CD14-positive monocyte (primary cell): Measurements from ENCODE around the gene LGI4. TPM values are rescaled to one million over a fixed set of nuclear protein-coding genes. Genes with fewer than 3 reads are reported as not detected.

Experiments used
- DNase-seq, 3 donors: peaks; one replicate each; pipeline ENCODE4 v3.0.0-alpha.2; 2011 to 2022
- H2AFZ ChIP-seq: 2 replicates; pipeline ENCODE4 v1.6.0; 2012; ENCODE audit warnings: mild to moderate bottlenecking, low read depth, low read length, inconsistent platforms; ENCODE audit not compliant: insufficient read depth, poor library complexity, severe bottlenecking
- H3K27ac ChIP-seq, 2 donors: 1 replicate in 1 of 2; 2 replicates in 1 of 2; pipeline ENCODE4 v1.5.1; 2012 to 2013; ENCODE audit warnings: low read length in 2 of 2, control low read depth in 1 of 2, inconsistent platforms in 1 of 2, low read depth in 1 of 2, mild to moderate bottlenecking in 1 of 2
- H3K27me3 ChIP-seq, 2 donors: one replicate each; pipeline versions ENCODE4 v1.6.0 to v1.6.1; 2011 to 2013; ENCODE audit warnings: low read length in 2 of 2; ENCODE audit not compliant: control insufficient read depth in 2 of 2, insufficient read depth in 2 of 2
- H3K36me3 ChIP-seq, 2 donors: replicated peaks in 1 of 2; 1 replicate in 1 of 2; 2 replicates in 1 of 2; pipeline versions ENCODE4 v1.5.1 to v1.6.1; 2012 to 2013; ENCODE audit warnings: low read length in 2 of 2, control low read depth in 1 of 2, inconsistent platforms in 1 of 2, mild to moderate bottlenecking in 1 of 2; ENCODE audit not compliant: insufficient read depth in 2 of 2, control insufficient read depth in 1 of 2
- H3K4me1 ChIP-seq, 2 donors: 1 replicate in 1 of 2; 2 replicates in 1 of 2; pipeline versions ENCODE4 v1.5.1 to v1.6.1; 2012 to 2013; ENCODE audit warnings: low read length in 2 of 2, control low read depth in 1 of 2, inconsistent platforms in 1 of 2, mild to moderate bottlenecking in 1 of 2, moderate library complexity in 1 of 2; ENCODE audit not compliant: insufficient read depth in 2 of 2, control insufficient read depth in 1 of 2
- H3K4me2 ChIP-seq: replicated peaks from 2 replicates; pipeline ENCODE3; 2012; ENCODE audit warnings: low read length, moderate library complexity, mild to moderate bottlenecking; ENCODE audit not compliant: poor library complexity, severe bottlenecking; ENCODE audit errors: extremely low read depth
- H3K4me3 ChIP-seq, 3 experiments: fragments of 200-600 bp in 1 of 3; sonication (generic) in 1 of 3; replicated peaks in 1 of 3; 1 replicate in 2 of 3; 2 replicates in 1 of 3; pipeline ENCODE4 v1.5.1; 2011 to 2013; ENCODE audit warnings: low read length in 3 of 3, mild to moderate bottlenecking in 3 of 3, control low read depth in 2 of 3, low read depth in 2 of 3, inconsistent platforms in 1 of 3, moderate library complexity in 1 of 3
- H3K79me2 ChIP-seq: 2 replicates; pipeline ENCODE4 v1.6.0; 2012; ENCODE audit warnings: mild to moderate bottlenecking, control low read depth, inconsistent platforms, low read length, moderate library complexity; ENCODE audit not compliant: insufficient read depth
- H3K9ac ChIP-seq: 2 replicates; pipeline ENCODE4 v1.6.0; 2017; ENCODE audit warnings: low read length, mild to moderate bottlenecking; ENCODE audit not compliant: insufficient read depth, poor library complexity, severe bottlenecking
- H3K9me3 ChIP-seq, 2 donors: replicated peaks in 1 of 2; 1 replicate in 1 of 2; 2 replicates in 1 of 2; pipeline versions ENCODE4 v1.5.1 to v1.6.1; 2012 to 2013; ENCODE audit warnings: low read length in 2 of 2, control low read depth in 1 of 2; ENCODE audit not compliant: control insufficient read depth in 1 of 2, insufficient read depth in 1 of 2
- H4K20me1 ChIP-seq: 2 replicates; pipeline ENCODE4 v1.6.0; 2012; ENCODE audit warnings: mild to moderate bottlenecking, low read length, control low read depth, moderate library complexity; ENCODE audit not compliant: insufficient read depth
- H3K27ac Mint-ChIP-seq, 7 donors: one replicate each; pipeline ENCODE4 v1.8.0; 2020; ENCODE audit warnings: mild to moderate bottlenecking in 7 of 7, mixed read lengths in 7 of 7, moderate library complexity in 6 of 7, inconsistent platforms in 2 of 7
- H3K27me3 Mint-ChIP-seq, 3 donors: one replicate each; pipeline ENCODE4 v1.8.0; 2021 to 2022; ENCODE audit warnings: low read depth in 3 of 3, mild to moderate bottlenecking in 3 of 3, mixed read lengths in 3 of 3, moderate library complexity in 3 of 3, inconsistent platforms in 1 of 3
- H3K36me3 Mint-ChIP-seq, 2 donors: one replicate each; pipeline ENCODE4 v1.8.0; 2020; ENCODE audit warnings: mixed read lengths in 2 of 2, inconsistent platforms in 1 of 2, mild to moderate bottlenecking in 1 of 2
- H3K4me1 Mint-ChIP-seq: one replicate; pipeline ENCODE4 v1.8.0; 2020; ENCODE audit warnings: mild to moderate bottlenecking, mixed read lengths
- H3K4me3 Mint-ChIP-seq, 2 donors: one replicate each; pipeline ENCODE4 v1.8.0; 2020; ENCODE audit warnings: mild to moderate bottlenecking in 2 of 2, mixed read lengths in 2 of 2, moderate library complexity in 1 of 2
- H3K9me3 Mint-ChIP-seq, 7 donors: one replicate each; pipeline ENCODE4 v1.8.0; 2020 to 2022; ENCODE audit warnings: mixed read lengths in 7 of 7, mild to moderate bottlenecking in 6 of 7, moderate library complexity in 6 of 7, inconsistent platforms in 2 of 7
- CTCF ChIP-seq: fragments of 200-600 bp; IDR thresholded peaks from one replicate; pipeline ENCODE4 v1.8.0; 2022; ENCODE audit warnings: antibody characterized with exemption, mild to moderate bottlenecking
- WGBS: methylation state at CpG from one replicate; pipeline ENCODE4 v1.1.5; 2013; ENCODE audit warnings: missing lambda C conversion rate; ENCODE audit not compliant: insufficient coverage; 5-methylcytosine and 5-hydroxymethylcytosine counted together
- intact Hi-C, 2 donors: fragments of 100-400 bp; cut with micrococcal nuclease; formaldehyde crosslinking; loops; one replicate each; pipeline versions ENCODE4 v1.15.0 to v1.15.1; 2023
- polyA plus RNA-seq, 3 donors: library from polyadenylated mRNA; depleted of rRNA in 1 of 3; unstranded in 2 of 3; stranded (reverse) in 1 of 3; fragments of 300-500 nt in 2 of 3; fragments of >200 nt in 1 of 3; fragmentation: Illumina TruSeq in 2 of 3; gene quantifications; 1 replicate in 2 of 3; 2 replicates in 1 of 3; pipeline ENCODE4 v1.2.3, GENCODE V29; 2012 to 2021

Gene LGI4
- polyA plus RNA-seq, 3 donors: 1.1 TPM; not detected in 2

GRCh38 chr19:35094656-35095055, 40.2 kb downstream of the LGI4 start:
- peaks cover 0 to 6% of the 10 kb centered on the region in 2 donors for H3K27me3 ChIP-seq
- H3K9me3 ChIP-seq: no peaks in the 10 kb centered on the region
- H3K27ac Mint-ChIP-seq: no peak overlapping the region
- H4K20me1 ChIP-seq: no peaks in the 10 kb centered on the region
- H3K27ac ChIP-seq: no peak overlapping the region
- H3K4me2 ChIP-seq: no peak overlapping the region
- intact Hi-C loops: no loop called here
- H3K4me1 ChIP-seq: no peaks in the 10 kb centered on the region
- H3K4me3 Mint-ChIP-seq: no peak overlapping the region
- H3K27me3 Mint-ChIP-seq: peaks cover 5 to 11% (median 9%) of the 10 kb centered on the region in 3 donors
- no peak overlapping the region for H3K4me3 ChIP-seq
- H3K79me2 ChIP-seq: no peaks in the 10 kb centered on the region
- no peaks in the 10 kb centered on the region for H3K9me3 Mint-ChIP-seq
- H3K9ac ChIP-seq: no peak overlapping the region
- H3K36me3 ChIP-seq: no peaks in the 10 kb centered on the region
- DNase-seq: no peak
- H3K4me1 Mint-ChIP-seq: peaks cover 8% of the 10 kb centered on the region
- H2AFZ ChIP-seq: no peak overlapping the region
- WGBS: 98% methylated on average over 4 of the region's 4 CpGs
- TF ChIP-seq CTCF: no peak
- H3K36me3 Mint-ChIP-seq: no peaks in the 10 kb centered on the region

- peak overlapping the region in 1 of 7 donors; percentile 0 for H3K27ac Mint-ChIP-seq
- no peak overlapping the region for H3K4me3 Mint-ChIP-seq
These were observed 40.8 kb downstream of the LGI4 start for GRCh38 chr19:35093941-35094647.

More at GRCh38 chr19:35093941-35094647, 40.8 kb downstream of the LGI4 start:
- Histone ChIP-seq H3K4me2 (no peak overlapping the region), H3K4me3 (no peak overlapping the region), H3K79me2 (no peaks in the 10 kb centered on the region), H3K4me1 (no peaks in the 10 kb centered on the region), H3K27me3 (peaks cover 0 to 6% of the 10 kb centered on the region in 2 donors), H3K27ac (no peak overlapping the region), H3K9ac (no peak overlapping the region), H4K20me1 (no peaks in the 10 kb centered on the region), H3K36me3 (no peaks in the 10 kb centered on the region), H3K9me3 (no peaks in the 10 kb centered on the region), H2AFZ (no peak overlapping the region)
- no peaks in the 10 kb centered on the region for H3K9me3 Mint-ChIP-seq
- WGBS: 84% methylated on average over 11 of the region's 11 CpGs
- peaks cover 8% of the 10 kb centered on the region for H3K4me1 Mint-ChIP-seq
- intact Hi-C loops: no loop called here
- DNase-seq: no peak
- H3K27me3 Mint-ChIP-seq: peaks cover 5 to 15% (median 9%) of the 10 kb centered on the region in 3 donors
- TF ChIP-seq CTCF: no peak
- no peaks in the 10 kb centered on the region for H3K36me3 Mint-ChIP-seq
